Spleen (tissue), 11 donors: ENCODE data around the gene RNF166. TPM values are rescaled to one million over a fixed set of nuclear protein-coding genes. Genes with fewer than 3 reads are reported as not detected.
A peak's percentile ranks its signal among the peaks of the same experiment; 100 is the strongest.

Experiments
- DNase-seq: peaks from one replicate; pipeline ENCODE4 v3.0.0-alpha.2; 2020
- H3K27ac ChIP-seq, 8 donors: fragments of 200-600 bp; sonication (generic) in 7 of 8; 1 replicate in 4 of 8; 2 replicates in 4 of 8; pipeline versions ENCODE4 v1.5.0 to v1.8.0; 2016 to 2021; ENCODE audit warnings: inconsistent platforms in 4 of 8, mild to moderate bottlenecking in 4 of 8, moderate library complexity in 1 of 8
- H3K27me3 ChIP-seq, 7 donors: fragments of 200-600 bp; sonication (generic) in 6 of 7; replicated peaks in 1 of 7; 1 replicate in 4 of 7; 2 replicates in 3 of 7; pipeline versions ENCODE4 v1.5.0 to v1.8.0; 2016 to 2021; ENCODE audit warnings: inconsistent platforms in 3 of 7, mild to moderate bottlenecking in 1 of 7
- H3K36me3 ChIP-seq, 6 donors: fragments of 200-600 bp; sonication (generic) in 5 of 6; 1 replicate in 4 of 6; 2 replicates in 2 of 6; pipeline versions ENCODE4 v1.5.0 to v1.8.0; 2016 to 2021; ENCODE audit warnings: inconsistent platforms in 2 of 6
- H3K4me1 ChIP-seq, 6 donors: fragments of 200-600 bp; sonication (generic) in 5 of 6; 1 replicate in 3 of 6; 2 replicates in 3 of 6; pipeline versions ENCODE4 v1.5.0 to v1.8.0; 2016 to 2021; ENCODE audit warnings: inconsistent platforms in 3 of 6
- H3K4me3 ChIP-seq, 8 donors: fragments of 200-600 bp; sonication (generic) in 7 of 8; 1 replicate in 4 of 8; 2 replicates in 4 of 8; pipeline versions ENCODE4 v1.5.0 to v1.8.0; 2016 to 2021; ENCODE audit warnings: inconsistent platforms in 4 of 8, mild to moderate bottlenecking in 4 of 8, moderate library complexity in 2 of 8
- H3K9me3 ChIP-seq, 8 donors: fragments of 200-600 bp; sonication (generic) in 7 of 8; 1 replicate in 4 of 8; 2 replicates in 4 of 8; pipeline versions ENCODE4 v1.5.0 to v1.8.0; 2016 to 2021; ENCODE audit warnings: inconsistent platforms in 4 of 8
- CTCF ChIP-seq, 11 experiments: fragments of 200-600 bp in 7 of 11; fragments of 450-650 bp in 4 of 11; sonication (generic) in 4 of 11; IDR thresholded peaks in 8 of 11; conservative IDR thresholded peaks in 3 of 11; 1 replicate in 7 of 11; 2 replicates in 4 of 11; pipeline versions ENCODE4 v1.4.0 to v1.8.0; 2016 to 2021; ENCODE audit warnings: antibody characterized with exemption in 11 of 11, inconsistent platforms in 4 of 11, mild to moderate bottlenecking in 1 of 11
- POLR2A ChIP-seq, 3 donors: fragments of 450-650 bp; IDR thresholded peaks; one replicate each; pipeline ENCODE4 v1.5.1; 2017; ENCODE audit warnings: antibody characterized with exemption in 3 of 3, mild to moderate bottlenecking in 1 of 3
- POLR2AphosphoS5 ChIP-seq, 3 donors: sonication (generic); formaldehyde crosslinking; IDR thresholded peaks; one replicate each; pipeline ENCODE4 v1.5.1; 2017; ENCODE audit warnings: antibody characterized with exemption in 3 of 3
- WGBS, 5 donors: extraction: QIAGEN DNeasy Blood & Tissue Kit in 3 of 5; methylation state at CpG; one replicate each; pipeline versions ENCODE4 v1.1.5 to v1.1.7; 2013 to 2018; 5-methylcytosine and 5-hydroxymethylcytosine counted together
- intact Hi-C: fragments of 100-400 bp; cut with DNase I; formaldehyde crosslinking; loops from one replicate; pipeline ENCODE4 v1.15.0; 2023; ENCODE audit warnings: low total_unique reads
- polyA plus RNA-seq, 3 donors: library from polyadenylated mRNA; stranded (reverse); fragments of 200-250 nt; gene quantifications; one replicate each; pipeline ENCODE4 v1.2.1, GENCODE V29; 2013
- total RNA-seq, 7 donors: library from RNA; depleted of rRNA in 3 of 7; stranded (reverse); fragments of >200 nt in 3 of 7; fragmentation: NEBNext Ultra II Directional in 4 of 7; extraction: Animal tissue kit (Norgen Biotek cat#: 25700) in 4 of 7; gene quantifications; one replicate each; pipeline versions ENCODE4 v1.1.0 to v1.2.1, GENCODE V29; 2016 to 2021
- donor health status: healthy with polysubstance abuse.
- donor health status: DM: no; HTN: no; CAD: no; lungs with moderate emphysema.
- donor health status: DM: no; HTN: no; CAD: no.
- donor health status: Bipolar disorder and iron deficiency.
- donor health status: healthy.
- donor health status: DM: no; HTN: no; CAD: no.
- donor health status: DM: yes; HTN: yes; CAD: no.

RNF166 gene
- total and polyA plus RNA-seq, 10 donors: 55.7 to 135 (median 98.8) TPM

GRCh38 chr16:88732961-88733294 lies 26.7 kb upstream of the RNF166 start:
- Histone ChIP-seq H3K9me3 (no peaks in the 10 kb centered on the region), H3K27ac (no peak overlapping the region), H3K4me3 (no peak overlapping the region), H3K4me1 (peaks cover 6 to 13% (median 13%) of the 10 kb centered on the region in 6 donors), H3K36me3 (peaks cover 0 to 85% (median 65%) of the 10 kb centered on the region in 6 donors), H3K27me3 (no peaks in the 10 kb centered on the region)
- DNase-seq: no peak
- WGBS, 5 donors: 75 to 91% (median 89%) methylated on average over 6 to 13 of the region's 13 CpGs
- TF ChIP-seq POLR2A (IDR thresholded peaks at IDR 0.05) (no peak), CTCF (IDR thresholded peaks at IDR 0.05 in 8 of 11, conservative IDR thresholded peaks at IDR 0.05 in 3 of 11) (no peak), POLR2AphosphoS5 (IDR thresholded peaks at IDR 0.05) (no peak)
- intact Hi-C loops: loop anchor here (10.0 kb wide), 1 partner anchor 482 kb away; the partner anchor contains the start of gene ZNF778

GRCh38 chr16:88732172-88732960 lies 26.2 kb upstream of the RNF166 start:
- H3K9me3 ChIP-seq: no peaks in the 10 kb centered on the region
- 84 to 92% (median 86%) methylated on average over 19 to 30 of the region's 30 CpGs for WGBS, 5 donors
- DNase-seq: no peak
- TF ChIP-seq CTCF (IDR thresholded peaks at IDR 0.05 in 8 of 11, conservative IDR thresholded peaks at IDR 0.05 in 3 of 11) (no peak), POLR2A (IDR thresholded peaks at IDR 0.05) (no peak), POLR2AphosphoS5 (IDR thresholded peaks at IDR 0.05) (no peak)
- peaks cover 0 to 8% (median 7%) of the 10 kb centered on the region in 6 donors for H3K4me1 ChIP-seq
- H3K36me3 ChIP-seq: peaks cover 0 to 86% (median 68%) of the 10 kb centered on the region in 6 donors
- no peak overlapping the region for H3K4me3 ChIP-seq
- no peaks in the 10 kb centered on the region for H3K27me3 ChIP-seq
- intact Hi-C loops: loop anchor here (10.0 kb wide), 1 partner anchor 482 kb away; the partner anchor contains the start of gene ZNF778
- H3K27ac ChIP-seq: no peak overlapping the region

- Histone ChIP-seq H3K4me3 (no peak overlapping the region), H3K9me3 (no peaks in the 10 kb centered on the region), H3K4me1 (peaks cover 0 to 1% (median under 1%) of the 10 kb centered on the region in 6 donors), H3K36me3 (peaks cover 0 to 87% (median 73%) of the 10 kb centered on the region in 6 donors), H3K27me3 (no peaks in the 10 kb centered on the region), H3K27ac (no peak overlapping the region)
- no peak for TF ChIP-seq CTCF (IDR thresholded peaks at IDR 0.05 in 8 of 11, conservative IDR thresholded peaks at IDR 0.05 in 3 of 11)
- peak in 1 of 3 donors; percentile 9 for TF ChIP-seq POLR2AphosphoS5 (IDR thresholded peaks at IDR 0.05)
- no peak for DNase-seq
- WGBS, 5 donors: 79 to 94% (median 85%) methylated on average over 9 to 15 of the region's 15 CpGs
- intact Hi-C loops: loop anchor here (10.0 kb wide), 1 partner anchor 483 kb away; the partner anchor contains the start of gene ZNF778
These were observed 25.5 kb upstream of the RNF166 start for GRCh38 chr16:88731699-88732098.
